Stimulated activated naive B cell treated with anti-CD40 and anti-IgM and Interleukin-4, amounts not matched to agents 10 μg/mL and 1 μg/mL and 100 μg/mL, for 72 hours (primary cell): ENCODE results near the gene HLA-DQB2.

ENCODE experiments used
- ATAC-seq, 2 donors: fragments of 150-1000 bp; cut with Tn5 transposase; replicated peaks; 2 replicates each; pipeline ENCODE4 v1.10.0; 2021; ENCODE audit warnings: moderate library complexity in 1 of 2
- DNase-seq: peaks from one replicate; pipeline ENCODE4 v3.0.0; 2021
- H3K27ac Mint-ChIP-seq: one replicate; pipeline ENCODE4 v1.8.0; 2022; ENCODE audit warnings: mild to moderate bottlenecking, mixed read lengths
- H3K27me3 Mint-ChIP-seq, 2 donors: one replicate each; pipeline ENCODE4 v1.8.0; 2022; ENCODE audit warnings: mixed read lengths in 2 of 2
- H3K36me3 Mint-ChIP-seq, 2 donors: one replicate each; pipeline ENCODE4 v1.8.0; 2022; ENCODE audit warnings: mixed read lengths in 2 of 2, mild to moderate bottlenecking in 1 of 2
- H3K4me1 Mint-ChIP-seq, 2 donors: one replicate each; pipeline ENCODE4 v1.8.0; 2022; ENCODE audit warnings: mixed read lengths in 2 of 2, mild to moderate bottlenecking in 1 of 2
- H3K4me3 Mint-ChIP-seq, 2 donors: one replicate each; pipeline ENCODE4 v1.8.0; 2022; ENCODE audit warnings: mild to moderate bottlenecking in 2 of 2, mixed read lengths in 2 of 2, moderate library complexity in 1 of 2
- H3K9me3 Mint-ChIP-seq, 2 donors: one replicate each; pipeline ENCODE4 v1.8.0; 2022; ENCODE audit warnings: mixed read lengths in 2 of 2, mild to moderate bottlenecking in 1 of 2

Gene HLA-DQB2

DNA sequence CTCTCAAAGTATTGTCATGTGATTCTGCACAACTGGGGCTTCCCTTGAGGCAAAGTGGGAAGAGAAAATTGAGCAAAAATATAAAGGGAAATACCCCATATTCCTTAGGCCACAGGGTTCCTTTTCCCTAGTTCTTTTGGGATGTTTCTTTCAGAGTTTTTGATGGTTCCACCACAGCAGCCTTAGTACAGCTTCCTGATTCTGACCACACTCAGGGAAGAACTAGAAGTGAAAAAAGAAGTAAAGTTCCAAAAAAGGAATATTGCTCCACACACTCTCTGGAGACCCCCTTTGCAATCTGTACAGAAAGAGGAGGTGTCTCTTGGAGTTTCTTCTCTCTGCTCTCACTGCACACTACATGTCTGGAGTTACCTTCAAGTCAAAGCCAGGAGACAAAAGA lies 50.1 kb downstream of the HLA-DQB2 start:
- ATAC-seq, result no peak
- DNase-seq, result no peak
- no peaks in the 10 kb centered on the region for H3K9me3 Mint-ChIP-seq
- peaks cover 4 to 10% of the 10 kb centered on the region in 2 donors for H3K4me1 Mint-ChIP-seq
- H3K4me3 Mint-ChIP-seq, result no peak overlapping the region
- H3K27me3 Mint-ChIP-seq, result peaks cover 4 to 6% of the 10 kb centered on the region in 2 donors
- no peaks in the 10 kb centered on the region for H3K36me3 Mint-ChIP-seq
- no peak overlapping the region for H3K27ac Mint-ChIP-seq

GRCh38 chr6:32709625-32710024 lies 53.7 kb downstream of the HLA-DQB2 start:
- H3K36me3 Mint-ChIP-seq, result peaks cover 0 to 1% of the 10 kb centered on the region in 2 donors
- no peak overlapping the region for H3K27ac Mint-ChIP-seq
- no peak overlapping the region for H3K4me3 Mint-ChIP-seq
- ATAC-seq (no peak), DNase-seq (no peak)
- peaks cover 2 to 4% of the 10 kb centered on the region in 2 donors for H3K9me3 Mint-ChIP-seq
- H3K27me3 Mint-ChIP-seq, result no peaks in the 10 kb centered on the region
- H3K4me1 Mint-ChIP-seq, result peaks cover 6 to 10% of the 10 kb centered on the region in 2 donors
